HG03108 (cell line): ENCODE data around the gene B3GALT5.

Experiments
- ATAC-seq: cut with Tn5 transposase; IDR thresholded peaks from one replicate; pipeline ENCODE4 v1.9.1; 2021; ENCODE audit warnings: moderate library complexity; ENCODE audit not compliant: unreplicated experiment

Gene B3GALT5

GRCh38 chr21:39602793-39603192 is 9.9 kb upstream of the B3GALT5 start:
- no peak for ATAC-seq

GRCh38 chr21:39604951-39605350 is 7.8 kb upstream of the B3GALT5 start:
- ATAC-seq: no peak

- no peak for ATAC-seq
Measured at GRCh38 chr21:39610703-39611102, 2.0 kb upstream of the B3GALT5 start.

- no peak for ATAC-seq
Measured at GRCh38 chr21:39611551-39612190, 1.1 kb upstream of the B3GALT5 start.

- ATAC-seq: no peak
Measured at GRCh38 chr21:39613041-39613934, 548 bp downstream of the B3GALT5 start.

GRCh38 chr21:39616211-39616772 is 3.6 kb downstream of the B3GALT5 start:
- ATAC-seq: no peak

- ATAC-seq: no peak
Measured at GRCh38 chr21:39620856-39621255, 8.1 kb downstream of the B3GALT5 start.

- no peak for ATAC-seq
Measured at GRCh38 chr21:39625211-39625895, 12.6 kb downstream of the B3GALT5 start.

GRCh38 chr21:39628385-39628784 is 15.6 kb downstream of the B3GALT5 start:
- ATAC-seq: no peak

GRCh38 chr21:39630191-39630591 is 17.5 kb downstream of the B3GALT5 start:
- no peak for ATAC-seq

GRCh38 chr21:39630827-39631226 is 18.1 kb downstream of the B3GALT5 start:
- no peak for ATAC-seq

- ATAC-seq: no peak
Measured at GRCh38 chr21:39631842-39632562, 19.3 kb downstream of the B3GALT5 start.

GRCh38 chr21:39632796-39633442 is 20.2 kb downstream of the B3GALT5 start:
- no peak for ATAC-seq

GRCh38 chr21:39633770-39634181 is 21.0 kb downstream of the B3GALT5 start:
- ATAC-seq: no peak

GRCh38 chr21:39634507-39634906 is 21.8 kb downstream of the B3GALT5 start:
- ATAC-seq: no peak

GRCh38 chr21:39637197-39637970 is 24.6 kb downstream of the B3GALT5 start:
- ATAC-seq: no peak

GRCh38 chr21:39637971-39638240 is 25.2 kb downstream of the B3GALT5 start:
- no peak for ATAC-seq

- ATAC-seq: no peak
Measured at GRCh38 chr21:39638281-39638680, 25.5 kb downstream of the B3GALT5 start.

GRCh38 chr21:39640754-39641153 is 28.0 kb downstream of the B3GALT5 start:
- no peak for ATAC-seq
